ENCODE results near the gene AKT2.

AKT2 gene

GRCh38 chr19:40217934-40218890, 66.9 kb downstream of the AKT2 start, which contains the start of gene TTC9B:
TSS of gene TTC9B (minus strand) at chr19:40218384. CDS start at chr19:40218381, 3 bp downstream.
- DNase-seq, result peak; percentile 43 to 69 (median 52)

GRCh38 chr19:40217027-40217810, 67.9 kb downstream of the AKT2 start:
- DNase-seq, result peak; percentile 22 to 55 (median 29)

- no peak for DNase-seq
Observed at GRCh38 chr19:40216777-40217026, 68.4 kb downstream of the AKT2 start.

DNA sequence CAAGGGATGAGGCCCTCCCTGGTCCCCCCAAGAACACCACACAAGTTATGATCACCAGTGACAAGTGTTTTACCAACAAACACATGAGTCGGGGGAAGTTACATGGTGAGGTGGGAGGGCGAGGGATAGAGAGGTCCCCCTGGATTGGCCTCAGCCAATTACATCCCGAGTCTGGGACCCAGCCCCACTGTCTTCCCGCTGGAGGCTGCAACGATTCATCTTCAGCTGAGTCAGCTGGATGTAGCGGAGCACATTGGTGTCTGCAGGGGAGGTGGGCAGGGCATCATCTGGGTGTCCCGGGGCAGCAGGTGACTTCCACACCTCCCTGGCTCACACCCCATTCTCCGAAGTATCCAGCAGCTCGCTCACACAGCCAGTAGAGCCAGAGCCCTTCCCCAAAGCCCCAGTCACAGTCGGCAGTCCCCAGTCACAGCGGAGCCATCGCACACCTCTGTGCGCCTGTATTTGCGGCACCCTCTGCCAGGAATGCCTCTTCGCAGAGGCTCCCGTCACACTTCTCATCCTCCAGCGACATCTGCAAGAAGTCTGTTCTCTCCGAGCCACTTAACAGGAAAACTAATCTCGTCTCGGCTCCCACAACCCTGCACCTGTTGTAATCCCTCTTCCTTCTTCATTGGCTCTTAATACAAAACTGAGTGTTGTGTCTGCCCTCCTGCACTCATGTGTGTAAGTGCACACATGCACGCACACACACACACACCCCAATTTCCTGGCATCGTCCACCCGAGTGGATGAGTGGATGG, 69.0 kb downstream of the AKT2 start:
- no peak for DNase-seq

DNA sequence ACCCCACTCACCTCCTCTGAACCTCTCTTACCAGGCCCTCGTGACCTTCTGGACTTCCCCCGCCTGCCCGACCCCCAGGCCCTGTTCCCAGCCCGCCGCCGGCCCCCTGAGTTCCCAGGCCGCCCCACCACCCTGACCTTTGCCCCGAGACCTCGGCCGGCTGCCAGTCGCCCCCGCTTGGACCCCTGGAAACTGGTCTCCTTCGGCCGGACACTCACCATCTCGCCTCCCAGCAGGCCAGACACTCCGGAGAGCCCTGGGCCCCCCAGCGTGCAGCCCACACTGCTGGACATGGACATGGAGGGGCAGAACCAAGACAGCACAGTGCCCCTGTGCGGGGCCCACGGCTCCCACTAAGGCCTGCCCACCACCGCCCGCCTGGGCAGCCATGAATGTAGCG, 70.2 kb downstream of the AKT2 start:
- DNase-seq, result no peak

GRCh38 chr19:40213882-40214570, 71.1 kb downstream of the AKT2 start:
- DNase-seq, result no peak

DNA sequence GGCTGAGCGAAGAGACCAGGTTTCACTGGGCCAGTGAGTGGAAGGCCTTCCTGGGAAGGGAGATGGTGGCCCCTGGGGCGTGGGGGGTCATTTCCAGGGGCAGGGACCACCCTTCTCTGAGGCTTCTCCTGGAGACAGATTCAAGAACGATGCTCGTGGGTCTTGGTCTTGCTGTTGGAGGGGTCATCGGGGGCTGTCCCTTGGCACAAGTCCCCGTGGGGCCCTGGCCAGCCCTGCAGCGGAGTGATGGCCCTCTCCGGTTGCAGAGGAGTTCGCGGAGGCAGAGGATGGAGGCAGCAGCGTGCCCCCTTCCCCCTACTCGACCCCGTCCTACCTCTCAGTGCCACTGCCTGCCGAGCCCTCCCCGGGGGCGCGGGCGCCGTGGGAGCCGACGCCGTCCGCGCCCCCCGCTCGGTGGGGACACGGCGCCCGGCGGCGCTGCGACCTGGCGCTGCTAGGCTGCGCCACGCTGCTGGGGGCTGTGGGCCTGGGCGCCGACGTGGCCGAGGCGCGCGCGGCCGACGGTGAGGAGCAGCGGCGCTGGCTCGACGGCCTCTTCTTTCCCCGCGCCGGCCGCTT, 71.8 kb downstream of the AKT2 start:
- no peak for DNase-seq

GRCh38 chr19:40210889-40211288, 74.3 kb downstream of the AKT2 start:
- DNase-seq, result no peak

- DNase-seq, result no peak
Observed at GRCh38 chr19:40208602-40209001, 76.5 kb downstream of the AKT2 start.

- no peak for DNase-seq
Observed at GRCh38 chr19:40205760-40206159, 79.4 kb downstream of the AKT2 start.

GRCh38 chr19:40204381-40204780, 80.8 kb downstream of the AKT2 start:
- no peak for DNase-seq

DNA sequence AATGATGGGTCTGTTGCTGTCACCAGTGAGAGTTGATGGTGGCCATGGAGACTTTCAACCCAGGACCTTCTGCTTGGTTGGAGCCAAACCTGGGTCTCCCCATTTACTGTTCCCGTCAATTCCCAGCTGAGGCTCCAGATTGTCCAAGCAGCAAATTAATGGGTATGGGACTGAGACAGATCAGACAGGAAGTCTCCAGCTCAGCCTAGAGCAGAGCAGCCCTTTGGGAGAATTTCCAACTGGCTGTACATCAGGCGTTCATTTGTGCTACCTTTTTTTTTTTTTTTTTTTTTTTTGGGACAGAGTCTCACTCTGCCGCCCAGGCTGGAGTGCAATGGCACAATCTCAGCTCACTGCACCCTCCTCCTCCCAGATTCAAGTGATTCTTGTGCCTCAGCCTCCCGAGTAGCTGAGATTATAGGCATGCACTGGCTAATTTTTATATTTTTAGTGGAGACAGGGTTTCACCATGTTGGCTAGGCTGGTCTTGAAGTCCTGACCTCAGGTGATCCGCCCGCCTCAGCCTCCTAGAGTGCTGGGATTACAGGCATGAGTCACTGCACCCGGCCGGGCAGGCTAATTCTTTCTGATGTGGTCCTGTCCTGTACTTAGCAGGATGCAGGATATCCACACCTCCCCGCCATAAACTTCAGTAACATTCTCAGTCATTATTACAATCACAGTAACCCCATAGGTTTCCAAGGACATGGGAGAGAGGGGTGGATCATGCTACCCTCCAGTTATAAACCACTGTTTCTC, 84.6 kb downstream of the AKT2 start:
- DNase-seq, result no peak

DNA sequence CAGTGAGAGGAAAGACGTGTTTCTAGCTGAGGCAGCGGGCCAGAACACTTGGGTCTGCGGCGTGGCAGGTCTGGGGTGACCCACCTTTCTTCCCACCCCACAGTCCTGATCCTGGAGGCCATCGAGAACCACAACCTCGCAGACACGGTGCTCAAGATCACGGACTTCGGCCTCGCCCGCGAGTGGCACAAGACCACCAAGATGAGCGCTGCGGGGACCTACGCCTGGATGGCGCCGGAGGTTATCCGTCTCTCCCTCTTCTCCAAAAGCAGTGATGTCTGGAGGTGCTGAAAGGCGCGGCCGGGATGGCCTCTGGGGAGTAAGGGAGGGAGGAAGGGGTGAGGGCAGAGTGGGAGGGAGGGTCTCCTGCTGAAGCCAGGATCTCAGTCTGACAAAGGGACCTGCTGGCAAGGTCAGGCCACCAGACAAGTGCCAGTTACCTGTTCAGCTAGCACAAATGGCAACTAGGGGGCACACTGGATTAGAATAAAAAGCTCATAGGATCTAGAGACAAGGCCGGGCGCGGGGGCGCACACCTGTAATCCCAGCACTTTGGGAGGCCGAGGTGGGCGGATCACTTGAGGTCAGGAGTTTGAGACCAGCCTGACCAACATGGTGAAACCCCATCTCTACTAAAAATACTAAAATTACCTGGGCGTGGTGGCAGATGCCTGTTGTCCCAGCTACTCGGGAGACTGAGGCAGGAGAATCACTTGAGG, 86.7 kb downstream of the AKT2 start:
- DNase-seq, result no peak

DNA sequence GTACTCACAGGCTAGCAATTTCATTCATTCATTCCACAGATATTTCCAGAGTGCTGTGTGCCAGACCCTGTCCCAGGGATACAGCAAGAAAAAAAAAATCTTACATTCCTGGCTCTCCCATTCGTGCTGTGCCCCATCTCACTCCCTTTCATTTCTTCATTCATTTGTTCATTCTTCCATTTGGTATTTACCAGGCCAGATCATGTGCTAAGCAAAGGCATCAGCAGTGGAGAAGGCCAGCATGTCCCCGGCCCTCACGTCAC, 91.6 kb downstream of the AKT2 start:
- DNase-seq, result no peak

GRCh38 chr19:40192758-40193586, 92.2 kb downstream of the AKT2 start:
- DNase-seq, result no peak

DNA sequence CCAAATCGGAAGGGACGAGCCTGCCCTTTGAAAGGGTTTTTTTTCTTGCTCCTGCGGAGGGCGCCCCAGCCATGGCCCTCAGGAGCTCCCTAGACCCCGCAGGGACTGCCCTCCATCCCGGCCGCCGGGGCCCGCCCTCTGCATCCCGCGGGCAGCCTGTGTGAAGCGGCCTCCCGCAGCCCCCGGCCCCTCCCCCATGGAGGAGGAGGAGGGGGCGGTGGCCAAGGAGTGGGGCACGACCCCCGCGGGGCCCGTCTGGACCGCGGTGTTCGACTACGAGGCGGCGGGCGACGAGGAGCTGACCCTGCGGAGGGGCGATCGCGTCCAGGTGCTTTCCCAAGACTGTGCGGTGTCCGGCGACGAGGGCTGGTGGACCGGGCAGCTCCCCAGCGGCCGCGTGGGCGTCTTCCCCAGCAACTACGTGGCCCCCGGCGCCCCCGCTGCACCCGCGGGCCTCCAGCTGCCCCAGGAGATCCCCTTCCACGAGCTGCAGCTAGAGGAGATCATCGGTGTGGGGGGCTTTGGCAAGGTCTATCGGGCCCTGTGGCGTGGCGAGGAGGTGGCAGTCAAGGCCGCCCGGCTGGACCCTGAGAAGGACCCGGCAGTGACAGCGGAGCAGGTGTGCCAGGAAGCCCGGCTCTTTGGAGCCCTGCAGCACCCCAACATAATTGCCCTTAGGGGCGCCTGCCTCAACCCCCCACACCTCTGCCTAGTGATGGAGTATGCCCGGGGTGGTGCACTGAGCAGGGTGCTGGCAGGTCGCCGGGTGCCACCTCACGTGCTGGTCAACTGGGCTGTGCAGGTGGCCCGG, 93.1 kb downstream of the AKT2 start:
- peak; percentile 69 to 88 (median 71) for DNase-seq

DNA sequence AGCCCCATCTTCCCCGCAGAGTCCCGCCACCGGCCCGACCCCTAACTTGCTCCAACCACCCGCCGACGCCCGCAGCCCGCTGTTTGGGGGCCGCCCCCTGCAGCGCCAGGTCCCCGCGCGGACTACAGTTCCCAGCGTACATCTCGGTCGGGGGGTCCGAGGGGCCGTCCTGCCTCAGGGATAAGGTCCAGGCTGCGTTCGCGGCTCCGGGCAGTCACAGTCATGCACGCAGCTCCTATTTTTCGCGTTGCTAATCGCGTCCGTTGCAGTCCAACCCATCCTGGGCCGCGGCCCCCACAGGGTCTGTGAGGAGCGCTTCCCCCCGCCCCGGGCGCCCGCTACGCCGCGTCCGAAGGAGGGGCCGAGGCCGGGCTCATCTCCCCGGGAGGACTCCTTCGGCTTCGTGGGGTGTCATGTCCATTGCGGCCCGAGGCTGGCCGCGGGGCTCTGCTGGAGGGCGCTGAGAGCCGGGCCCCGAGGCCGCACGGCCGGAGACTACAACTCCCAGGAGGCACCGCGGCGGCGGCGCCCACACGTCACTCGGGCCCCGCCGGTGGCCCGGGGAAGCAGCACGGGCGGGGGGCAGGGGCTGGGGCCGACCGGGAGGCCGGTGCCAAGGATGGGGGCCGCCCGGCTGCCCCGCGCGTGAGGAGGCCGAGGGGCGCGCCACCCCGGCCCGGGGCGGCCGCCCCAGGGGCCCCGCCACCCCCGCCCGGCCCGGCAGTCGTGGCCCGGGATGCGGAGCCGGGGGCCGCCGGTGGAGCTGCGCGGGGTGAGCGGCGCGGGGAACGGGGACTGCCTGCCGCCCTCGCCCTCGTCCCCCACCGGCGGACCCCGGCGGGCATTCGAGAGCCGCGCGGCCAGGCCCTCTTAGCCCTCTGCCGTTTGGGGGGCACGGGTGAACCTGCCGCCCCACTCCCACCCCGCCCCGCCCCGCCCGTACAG, 94.0 kb downstream of the AKT2 start, which contains the start of gene MAP3K10:
Gene MAP3K10, plus strand, starts transcription at position 536 of the 945 bp plus-strand sequence. CDS start 606 bp downstream, outside the sequence.
- peak; percentile 79 to 92 (median 83) for DNase-seq

DNA sequence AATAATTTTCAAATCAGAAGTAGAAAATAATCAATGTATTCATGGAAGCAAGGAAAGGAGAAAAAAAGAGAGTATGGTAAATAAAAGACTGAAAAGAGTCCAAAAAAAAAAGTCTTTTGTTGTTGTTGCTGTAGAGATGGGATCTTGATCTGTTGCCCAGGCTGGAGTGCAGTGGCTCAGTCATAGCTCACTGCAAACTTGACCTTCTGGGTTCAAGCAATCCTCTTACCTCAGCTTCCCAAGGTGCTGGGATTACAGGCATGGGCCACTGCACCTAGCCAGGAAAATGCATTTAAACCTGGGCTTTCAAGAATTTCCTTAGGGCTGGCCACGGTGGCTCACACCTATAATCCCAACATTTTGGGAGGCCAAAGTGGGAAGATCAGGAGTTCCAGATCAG, 100.9 kb downstream of the AKT2 start:
- DNase-seq, result no peak
